Measurements from ENCODE around the gene ADGRD1.

ADGRD1 gene

GRCh38 chr12:131188131-131189050, 234.7 kb downstream of the ADGRD1 start:
- H3K4me1 Mint-ChIP-seq (ENCODE audit: low read depth): no peaks in the 10 kb centered on the region
- intact Hi-C loops (cut with micrococcal nuclease): no loop called here
- H3K36me3 Mint-ChIP-seq (ENCODE audit: low read depth): no peaks in the 10 kb centered on the region
- no peak overlapping the region for H3K4me3 Mint-ChIP-seq
- H3K27ac Mint-ChIP-seq: no peak overlapping the region
- H3K9me3 Mint-ChIP-seq: peaks cover 30% of the 10 kb centered on the region
- H3K27me3 Mint-ChIP-seq: peaks cover 2% of the 10 kb centered on the region

- peaks cover 16% of the 10 kb centered on the region for H3K9me3 Mint-ChIP-seq
- intact Hi-C loops (cut with micrococcal nuclease): no loop called here
- H3K36me3 Mint-ChIP-seq (ENCODE audit: low read depth): no peaks in the 10 kb centered on the region
- H3K4me3 Mint-ChIP-seq: no peak overlapping the region
- H3K4me1 Mint-ChIP-seq (ENCODE audit: low read depth): no peaks in the 10 kb centered on the region
- peaks cover 2% of the 10 kb centered on the region for H3K27me3 Mint-ChIP-seq
- H3K27ac Mint-ChIP-seq: no peak overlapping the region
These were observed 236.1 kb downstream of the ADGRD1 start for GRCh38 chr12:131189781-131190180.

GRCh38 chr12:131190965-131191364, 237.3 kb downstream of the ADGRD1 start:
- Mint-ChIP-seq H3K36me3 (ENCODE audit: low read depth) (no peaks in the 10 kb centered on the region), H3K27ac (no peak overlapping the region), H3K9me3 (peaks cover 9% of the 10 kb centered on the region), H3K4me3 (no peak overlapping the region), H3K4me1 (ENCODE audit: low read depth) (no peaks in the 10 kb centered on the region), H3K27me3 (peaks cover 2% of the 10 kb centered on the region)
- intact Hi-C loops (cut with micrococcal nuclease): no loop called here

Measured in dendritic cell treated with granulocyte-macrophage colony-stimulating factor and Interleukin-4, amounts not matched to agents 40 ng/mL and 50 ng/mL, for 4 days (primary cell).